Loucy (cell line): Measurements from ENCODE around the gene EPB41L2.
"Not testable (repeated sequence)": the region's sequence is repeated elsewhere in the genome, so short reads cannot be mapped to it uniquely, and the experiment has no call there.

ENCODE experiments used
- H2AFZ ChIP-seq: fragments of 200-600 bp; sonication (generic); 2 replicates; pipeline ENCODE4 v1.6.0; 2016; ENCODE audit warnings: antibody characterized with exemption, mild to moderate bottlenecking, low read length, moderate library complexity
- H3F3A ChIP-seq: fragments of 200-600 bp; 2 replicates; pipeline ENCODE4 v1.6.0; 2016; ENCODE audit warnings: antibody characterized with exemption, low read depth, mild to moderate bottlenecking
- H3K27me3 ChIP-seq: fragments of 200-600 bp; sonication (generic); 2 replicates; pipeline ENCODE4 v1.6.1; 2014; ENCODE audit warnings: low read length, mild to moderate bottlenecking; ENCODE audit not compliant: insufficient read depth, poor library complexity, severe bottlenecking
- H3K36me3 ChIP-seq: fragments of 200-600 bp; sonication (generic); 2 replicates; pipeline ENCODE4 v1.6.1; 2016; ENCODE audit warnings: low read length; ENCODE audit not compliant: insufficient read depth
- H3K4me1 ChIP-seq: fragments of 200-600 bp; sonication (generic); 2 replicates; pipeline ENCODE4 v1.5.1; 2014; ENCODE audit warnings: low read length, mild to moderate bottlenecking; ENCODE audit not compliant: insufficient read depth, poor library complexity, severe bottlenecking
- H3K4me2 ChIP-seq: fragments of 200-600 bp; sonication (generic); 2 replicates; pipeline ENCODE4 v1.6.0; 2014; ENCODE audit warnings: antibody characterized with exemption, low read length, low read depth, mild to moderate bottlenecking; ENCODE audit not compliant: poor library complexity, severe bottlenecking
- H3K4me3 ChIP-seq: fragments of 200-600 bp; sonication (generic); 2 replicates; pipeline ENCODE4 v1.5.1; 2014; ENCODE audit warnings: low read length, mild to moderate bottlenecking, mixed read lengths; ENCODE audit not compliant: poor library complexity, severe bottlenecking
- H3K79me2 ChIP-seq: fragments of 200-600 bp; sonication (generic); 2 replicates; pipeline ENCODE4 v1.6.1; 2014; ENCODE audit warnings: low read length; ENCODE audit not compliant: insufficient read depth
- H3K9ac ChIP-seq: fragments of 200-600 bp; sonication (generic); 2 replicates; pipeline ENCODE4 v1.6.0; 2014; ENCODE audit warnings: mild to moderate bottlenecking, low read depth, low read length, moderate library complexity; ENCODE audit not compliant: poor library complexity, severe bottlenecking
- H3K9me2 ChIP-seq: fragments of 200-600 bp; sonication (generic); replicated peaks from 2 replicates; pipeline ENCODE4 v1.6.1; 2016; ENCODE audit warnings: low read depth, low read length, mixed read lengths
- H3K9me3 ChIP-seq: fragments of 200-600 bp; sonication (generic); 2 replicates; pipeline ENCODE4 v1.6.1; 2014; ENCODE audit warnings: mild to moderate bottlenecking, antibody characterized with exemption, low read length, low read depth; ENCODE audit not compliant: insufficient read depth
- H4K20me1 ChIP-seq: fragments of 200-600 bp; sonication (generic); 2 replicates; pipeline ENCODE4 v1.6.0; 2014; ENCODE audit warnings: antibody characterized with exemption, low read length, mild to moderate bottlenecking; ENCODE audit not compliant: insufficient read depth, poor library complexity, severe bottlenecking
- EZH2phosphoT487 ChIP-seq: fragments of 200-600 bp; IDR thresholded peaks from 2 replicates; pipeline ENCODE4 v1.6.1; 2018; ENCODE audit warnings: antibody characterized with exemption, mild to moderate bottlenecking, moderate library complexity, borderline replicate concordance
- TF ChIP-seq, protein P1 (sequence below): fragments of 200-600 bp; sonication (generic); conservative IDR thresholded peaks from 2 replicates; pipeline ENCODE4 v1.5.1; 2014; ENCODE audit warnings: mild to moderate bottlenecking, antibody characterized with exemption, low read length

The EPB41L2 gene

DNA sequence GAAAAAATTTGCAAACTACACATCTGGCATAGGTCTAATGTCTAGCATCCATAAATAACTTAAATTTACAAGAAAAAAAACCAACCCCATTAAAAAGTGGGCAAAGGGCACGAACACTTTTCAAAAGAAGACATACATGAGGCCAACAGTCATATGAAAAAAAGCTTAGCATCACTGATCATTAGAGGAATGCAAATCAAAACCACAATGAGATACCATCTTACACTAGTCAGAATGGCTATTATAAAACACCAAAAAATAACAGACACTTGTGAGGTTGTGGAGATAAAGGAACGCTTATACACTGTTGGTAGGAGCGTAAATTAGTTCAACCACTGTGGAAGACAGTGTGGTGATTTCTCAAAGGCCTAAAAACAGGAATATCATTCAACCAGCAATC lies 33.7 kb upstream of the EPB41L2 start:
- Histone ChIP-seq H3K4me3 (peak overlapping the region; percentile 12), H3K36me3 (no peaks in the 10 kb centered on the region), H3K9ac (no peak overlapping the region), H3K79me2 (no peaks in the 10 kb centered on the region), H3K4me1 (peaks cover 9% of the 10 kb centered on the region), H3K4me2 (peak overlapping the region; percentile 61), H4K20me1 (no peaks in the 10 kb centered on the region), H3K27me3 (no peaks in the 10 kb centered on the region), H3K9me3 (peaks cover 25% of the 10 kb centered on the region; the same call in 1 of the 2 replicates), H3F3A (peaks cover 10% of the 10 kb centered on the region), H2AFZ (no peak overlapping the region), H3K9me2 (no peaks in the 10 kb centered on the region)
- TF ChIP-seq EZH2phosphoT487: no peak
- TF ChIP-seq, protein P1, sequence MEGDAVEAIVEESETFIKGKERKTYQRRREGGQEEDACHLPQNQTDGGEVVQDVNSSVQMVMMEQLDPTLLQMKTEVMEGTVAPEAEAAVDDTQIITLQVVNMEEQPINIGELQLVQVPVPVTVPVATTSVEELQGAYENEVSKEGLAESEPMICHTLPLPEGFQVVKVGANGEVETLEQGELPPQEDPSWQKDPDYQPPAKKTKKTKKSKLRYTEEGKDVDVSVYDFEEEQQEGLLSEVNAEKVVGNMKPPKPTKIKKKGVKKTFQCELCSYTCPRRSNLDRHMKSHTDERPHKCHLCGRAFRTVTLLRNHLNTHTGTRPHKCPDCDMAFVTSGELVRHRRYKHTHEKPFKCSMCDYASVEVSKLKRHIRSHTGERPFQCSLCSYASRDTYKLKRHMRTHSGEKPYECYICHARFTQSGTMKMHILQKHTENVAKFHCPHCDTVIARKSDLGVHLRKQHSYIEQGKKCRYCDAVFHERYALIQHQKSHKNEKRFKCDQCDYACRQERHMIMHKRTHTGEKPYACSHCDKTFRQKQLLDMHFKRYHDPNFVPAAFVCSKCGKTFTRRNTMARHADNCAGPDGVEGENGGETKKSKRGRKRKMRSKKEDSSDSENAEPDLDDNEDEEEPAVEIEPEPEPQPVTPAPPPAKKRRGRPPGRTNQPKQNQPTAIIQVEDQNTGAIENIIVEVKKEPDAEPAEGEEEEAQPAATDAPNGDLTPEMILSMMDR: no peak

DNA sequence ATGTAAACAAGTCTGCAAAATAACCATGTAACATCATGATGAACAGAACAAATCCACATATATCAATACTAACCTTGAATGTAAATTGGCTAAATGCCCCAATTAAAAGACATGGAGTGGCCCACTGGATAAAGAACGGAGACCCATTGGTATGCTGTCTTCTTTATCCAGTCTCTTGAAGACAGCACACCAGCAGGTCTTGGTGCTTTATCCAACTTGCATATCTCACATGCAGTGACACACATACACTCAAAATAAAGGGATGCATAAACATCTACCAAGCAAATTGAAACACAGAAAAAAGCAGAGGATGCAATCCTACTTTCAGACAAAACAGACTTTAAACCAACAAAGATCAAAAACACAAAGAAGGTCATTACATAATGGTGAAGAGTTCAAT lies 30.3 kb upstream of the EPB41L2 start:
- no peak for TF ChIP-seq EZH2phosphoT487
- TF ChIP-seq, protein P1: no peak
- Histone ChIP-seq H3F3A (peaks cover 10% of the 10 kb centered on the region), H4K20me1 (no peaks in the 10 kb centered on the region), H3K9me2 (no peaks in the 10 kb centered on the region), H3K79me2 (no peaks in the 10 kb centered on the region), H3K9ac (no peak overlapping the region), H3K36me3 (no peaks in the 10 kb centered on the region), H3K9me3 (peaks cover 25% of the 10 kb centered on the region; the same call in 1 of the 2 replicates), H3K4me2 (no peak overlapping the region), H2AFZ (no peak overlapping the region), H3K27me3 (no peaks in the 10 kb centered on the region), H3K4me1 (peaks cover 9% of the 10 kb centered on the region), H3K4me3 (no peak overlapping the region)

DNA sequence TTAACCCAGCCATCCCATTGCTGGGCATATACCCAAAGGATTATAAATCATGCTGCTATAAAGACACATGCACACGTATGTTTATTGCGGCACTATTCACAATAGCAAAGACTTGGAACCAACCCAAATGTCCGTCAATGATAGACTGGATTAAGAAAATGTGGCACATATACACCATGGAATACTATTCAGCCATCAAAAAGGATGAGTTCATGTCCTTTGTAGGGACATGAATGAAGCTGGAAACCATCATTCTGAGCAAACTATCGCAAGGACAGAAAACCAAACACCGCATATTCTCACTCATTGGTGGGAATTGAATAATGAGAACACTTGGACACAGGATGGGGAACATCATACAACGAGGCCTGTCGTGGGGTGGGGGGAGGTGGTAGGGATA lies 28.9 kb upstream of the EPB41L2 start:
- H3K4me2 ChIP-seq, H3K79me2 ChIP-seq, H3K4me1 ChIP-seq, H3K9me2 ChIP-seq, H3K27me3 ChIP-seq, H3K4me3 ChIP-seq, H2AFZ ChIP-seq, H3K9ac ChIP-seq, H3F3A ChIP-seq, H3K36me3 ChIP-seq, H4K20me1 ChIP-seq: not testable (repeated sequence)
- H3K9me3 ChIP-seq: peaks cover 25% of the 10 kb centered on the region; the same call in 1 of the 2 replicates

DNA sequence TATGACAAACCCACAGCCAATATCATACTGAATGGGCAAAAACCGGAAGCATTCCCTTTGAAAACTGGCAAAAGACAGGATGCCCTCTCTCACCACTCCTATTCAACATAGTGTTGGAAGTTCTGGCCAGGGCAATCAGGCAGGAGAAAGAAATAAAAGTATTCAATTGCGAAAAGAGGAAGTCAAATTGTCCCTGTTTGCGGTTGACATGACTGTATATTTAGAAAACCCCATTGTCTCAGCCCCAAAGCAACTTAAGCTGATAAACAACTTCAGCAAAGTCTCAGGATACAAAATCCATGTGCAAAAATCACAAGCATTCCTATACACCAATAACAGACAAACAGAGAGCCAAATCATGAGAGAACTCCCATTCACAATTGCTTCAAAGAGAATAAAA lies 27.3 kb upstream of the EPB41L2 start:
- not testable (repeated sequence) for H3K4me1 ChIP-seq, H3F3A ChIP-seq, H2AFZ ChIP-seq, H3K9ac ChIP-seq, H4K20me1 ChIP-seq, H3K4me2 ChIP-seq, H3K4me3 ChIP-seq, H3K27me3 ChIP-seq, H3K36me3 ChIP-seq, H3K79me2 ChIP-seq, H3K9me2 ChIP-seq
- peaks cover 14% of the 10 kb centered on the region; the same call in 1 of the 2 replicates for H3K9me3 ChIP-seq
